RPMI7951 (cell line): ENCODE results near the gene PTMA. TPM values are rescaled to one million over a fixed set of nuclear protein-coding genes. Genes with fewer than 3 reads are reported as not detected.
A peak's percentile ranks its signal among the peaks of the same experiment; 100 is the strongest.
"Not testable (repeated sequence)": the region's sequence is repeated elsewhere in the genome, so short reads cannot be mapped to it uniquely, and the experiment has no call there.

Source experiments
- DNase-seq: peaks from one replicate; pipeline ENCODE4 v3.0.0-alpha.2; 2012; ENCODE audit warnings: low read depth
- total RNA-seq: library from RNA; depleted of rRNA; stranded (reverse); fragments of >200 nt; shearing (Covaris generic); gene quantifications from 2 replicates; pipeline ENCODE4 v1.2.3, GENCODE V29; 2014

The PTMA gene
- total RNA-seq, 1 experiment from 2014 or later = 1,788 TPM

GRCh38 chr2:231692847-231693246 is 15.5 kb upstream of the PTMA start:
- DNase-seq = no peak

GRCh38 chr2:231693956-231694355 is 14.4 kb upstream of the PTMA start:
- no peak for DNase-seq

GRCh38 chr2:231696004-231696367 is 12.3 kb upstream of the PTMA start:
- peak; percentile 94 for DNase-seq

- DNase-seq = peak; percentile 87
Observed at GRCh38 chr2:231699006-231699405, 9.3 kb upstream of the PTMA start.

GRCh38 chr2:231701456-231702373 is 6.6 kb upstream of the PTMA start:
- DNase-seq = peak; percentile 43

- no peak for DNase-seq
Observed at GRCh38 chr2:231704017-231704416, 4.3 kb upstream of the PTMA start.

- peak; percentile 98 for DNase-seq
Observed at GRCh38 chr2:231706731-231707624, 1.3 kb upstream of the PTMA start.

GRCh38 chr2:231707625-231707926 is 749 bp upstream of the PTMA start:
- peak; percentile 67 for DNase-seq

GRCh38 chr2:231708773-231709635 is 679 bp downstream of the PTMA start:
- DNase-seq = peak; percentile 48

GRCh38 chr2:231709636-231709980 is 1.3 kb downstream of the PTMA start:
- DNase-seq = peak; percentile 34

- peak; percentile 84 for DNase-seq
Observed at GRCh38 chr2:231709981-231710798, 1.9 kb downstream of the PTMA start.

- peak; percentile 28 for DNase-seq
Observed at GRCh38 chr2:231710799-231711676, 2.7 kb downstream of the PTMA start.

GRCh38 chr2:231711677-231712450 is 3.5 kb downstream of the PTMA start:
- DNase-seq = no peak

GRCh38 chr2:231712451-231713021 is 4.2 kb downstream of the PTMA start:
- DNase-seq = not testable (repeated sequence)

- not testable (repeated sequence) for DNase-seq
Observed at GRCh38 chr2:231713406-231713729, 5.0 kb downstream of the PTMA start.

GRCh38 chr2:231713730-231714638 is 5.7 kb downstream of the PTMA start:
- DNase-seq = peak; percentile 87

- peak; percentile 62 for DNase-seq
Observed at GRCh38 chr2:231714639-231715498, 6.5 kb downstream of the PTMA start.
